Endodermal cell (in vitro differentiated cells): ENCODE data around the gene MANBA. TPM values are rescaled to one million over a fixed set of nuclear protein-coding genes. Genes with fewer than 3 reads are reported as not detected.

Source experiments
- DNase-seq: peaks from one replicate; pipeline ENCODE4 v3.0.0-alpha.2; 2017
- H3K27ac ChIP-seq: 2 replicates; pipeline ENCODE4 v1.5.1; 2013; ENCODE audit warnings: mild to moderate bottlenecking, low read depth, low read length, moderate library complexity
- H3K27me3 ChIP-seq: 2 replicates; pipeline ENCODE4 v1.6.1; 2013; ENCODE audit warnings: mild to moderate bottlenecking, low read length, moderate library complexity; ENCODE audit not compliant: insufficient read depth, control insufficient read depth, poor library complexity, severe bottlenecking
- H3K36me3 ChIP-seq: 2 replicates; pipeline ENCODE4 v1.7.0; 2013; ENCODE audit warnings: mild to moderate bottlenecking, low read length, moderate library complexity; ENCODE audit not compliant: control insufficient read depth, insufficient read depth
- H3K4me1 ChIP-seq: one replicate; pipeline ENCODE4 v1.7.0; 2013; ENCODE audit warnings: low read length; ENCODE audit not compliant: control insufficient read depth, insufficient read depth
- H3K4me3 ChIP-seq: 2 replicates; pipeline ENCODE4 v1.5.1; 2013; ENCODE audit warnings: mild to moderate bottlenecking, low read length, moderate library complexity
- H3K9ac ChIP-seq: 2 replicates; pipeline ENCODE4 v1.6.1; 2013; ENCODE audit warnings: mild to moderate bottlenecking, low read length, moderate library complexity; ENCODE audit not compliant: poor library complexity, severe bottlenecking; ENCODE audit errors: extremely low read depth
- H3K9me3 ChIP-seq: 2 replicates; pipeline ENCODE4 v1.6.1; 2013; ENCODE audit warnings: mild to moderate bottlenecking, low read length, moderate library complexity; ENCODE audit not compliant: control insufficient read depth
- H3K27ac Mint-ChIP-seq: 2 replicates; pipeline ENCODE4 v1.8.0; 2020; ENCODE audit warnings: mixed read lengths
- H3K27me3 Mint-ChIP-seq: 2 replicates; pipeline ENCODE4 v1.8.0; 2021; ENCODE audit warnings: mild to moderate bottlenecking, mixed read lengths; ENCODE audit not compliant: insufficient read depth
- H3K36me3 Mint-ChIP-seq: 2 replicates; pipeline ENCODE4 v1.8.0; 2020; ENCODE audit warnings: low read depth, mixed read lengths
- H3K4me1 Mint-ChIP-seq: 2 replicates; pipeline ENCODE4 v1.8.0; 2020; ENCODE audit warnings: mixed read lengths
- H3K4me3 Mint-ChIP-seq: 2 replicates; pipeline ENCODE4 v1.8.0; 2020; ENCODE audit warnings: mild to moderate bottlenecking, moderate library complexity, mixed read lengths
- H3K9me3 Mint-ChIP-seq: 2 replicates; pipeline ENCODE4 v1.8.0; 2020; ENCODE audit warnings: mild to moderate bottlenecking, mixed read lengths
- WGBS, 2 experiments: methylation state at CpG; one replicate each; pipeline versions ENCODE4 v1.1.5 to v1.1.7; 2013; ENCODE audit warnings: missing lambda C conversion rate in 2 of 2, mixed read lengths in 1 of 2; ENCODE audit not compliant: insufficient coverage in 1 of 2, insufficient read length in 1 of 2; 5-methylcytosine and 5-hydroxymethylcytosine counted together
- total RNA-seq, 2 donors: library from RNA; stranded (reverse); fragmentation: NEBNext Ultra II Directional in 1 of 2; extraction: Animal tissue kit (Norgen Biotek cat#: 25700) in 1 of 2; gene quantifications; 2 replicates in 1 of 2; 3 replicates in 1 of 2; pipeline ENCODE4 v1.2.1, GENCODE V29; 2021
- TF ChIP-seq, protein P1 (sequence below): fragments of 200-600 bp; sonication (generic); conservative IDR thresholded peaks from 2 replicates; pipeline ENCODE4 v1.5.0; 2021; ENCODE audit warnings: antibody characterized with exemption, mild to moderate bottlenecking

MANBA gene
- total RNA-seq, 2 donors from 2014 or later = 30.4 to 32.0 TPM

DNA sequence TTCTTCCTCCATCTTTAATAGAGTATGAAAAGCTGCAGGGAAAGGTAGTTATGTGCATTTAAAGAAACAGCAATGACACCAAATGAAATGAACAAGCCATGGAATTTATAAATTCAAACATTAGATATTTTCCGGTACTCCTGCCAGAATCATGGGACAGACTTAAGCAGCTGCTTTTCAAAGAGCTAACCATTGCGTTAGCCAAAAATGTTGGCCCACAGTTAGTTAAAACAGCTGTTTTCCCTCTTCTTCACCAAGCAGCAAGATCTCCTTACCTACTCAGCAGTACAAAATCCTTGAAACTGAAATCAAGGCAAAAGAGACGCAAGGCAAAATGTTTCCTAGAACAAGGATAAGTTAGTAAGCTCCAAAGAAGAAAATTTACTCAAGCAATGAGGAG lies 64.0 kb downstream of the MANBA start:
- TF ChIP-seq, protein P1, sequence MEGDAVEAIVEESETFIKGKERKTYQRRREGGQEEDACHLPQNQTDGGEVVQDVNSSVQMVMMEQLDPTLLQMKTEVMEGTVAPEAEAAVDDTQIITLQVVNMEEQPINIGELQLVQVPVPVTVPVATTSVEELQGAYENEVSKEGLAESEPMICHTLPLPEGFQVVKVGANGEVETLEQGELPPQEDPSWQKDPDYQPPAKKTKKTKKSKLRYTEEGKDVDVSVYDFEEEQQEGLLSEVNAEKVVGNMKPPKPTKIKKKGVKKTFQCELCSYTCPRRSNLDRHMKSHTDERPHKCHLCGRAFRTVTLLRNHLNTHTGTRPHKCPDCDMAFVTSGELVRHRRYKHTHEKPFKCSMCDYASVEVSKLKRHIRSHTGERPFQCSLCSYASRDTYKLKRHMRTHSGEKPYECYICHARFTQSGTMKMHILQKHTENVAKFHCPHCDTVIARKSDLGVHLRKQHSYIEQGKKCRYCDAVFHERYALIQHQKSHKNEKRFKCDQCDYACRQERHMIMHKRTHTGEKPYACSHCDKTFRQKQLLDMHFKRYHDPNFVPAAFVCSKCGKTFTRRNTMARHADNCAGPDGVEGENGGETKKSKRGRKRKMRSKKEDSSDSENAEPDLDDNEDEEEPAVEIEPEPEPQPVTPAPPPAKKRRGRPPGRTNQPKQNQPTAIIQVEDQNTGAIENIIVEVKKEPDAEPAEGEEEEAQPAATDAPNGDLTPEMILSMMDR = no peak
- Histone ChIP-seq H3K4me1 (no peaks in the 10 kb centered on the region), H3K9me3 (no peaks in the 10 kb centered on the region), H3K36me3 (no peaks in the 10 kb centered on the region), H3K27ac (no peak overlapping the region), H3K9ac (no peak overlapping the region), H3K4me3 (no peak overlapping the region), H3K27me3 (no peaks in the 10 kb centered on the region)
- 92 to 100% methylated on average over 3 of the region's 3 CpGs for WGBS, 2 experiments
- no peaks in the 10 kb centered on the region for H3K27me3 Mint-ChIP-seq
- peaks cover 3% of the 10 kb centered on the region for H3K36me3 Mint-ChIP-seq
- no peaks in the 10 kb centered on the region for H3K9me3 Mint-ChIP-seq
- DNase-seq = no peak
- no peaks in the 10 kb centered on the region for H3K4me1 Mint-ChIP-seq
- no peak overlapping the region for H3K4me3 Mint-ChIP-seq
- H3K27ac Mint-ChIP-seq = no peak overlapping the region

DNA sequence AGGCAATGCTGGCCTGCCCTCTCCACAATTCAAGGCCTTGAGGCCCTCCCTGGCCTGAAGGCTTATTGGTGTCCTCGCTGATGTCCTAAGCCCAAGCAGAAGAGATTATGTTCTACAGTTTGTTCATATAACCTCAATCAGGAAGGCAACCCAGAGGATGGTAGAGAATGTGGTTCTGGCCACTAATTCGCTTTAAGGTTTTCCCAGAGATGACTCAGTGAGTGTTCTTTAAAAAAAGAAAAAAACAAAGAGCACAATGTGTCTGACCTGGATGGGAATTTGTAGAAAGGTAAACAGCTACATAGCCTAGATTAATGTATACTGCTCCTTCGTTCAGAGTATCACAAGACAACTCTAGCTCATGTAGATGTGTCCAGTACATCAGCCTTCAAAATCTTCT lies 66.0 kb downstream of the MANBA start:
- Mint-ChIP-seq H3K9me3 (no peaks in the 10 kb centered on the region), H3K27me3 (no peaks in the 10 kb centered on the region), H3K36me3 (no peaks in the 10 kb centered on the region), H3K4me3 (no peak overlapping the region), H3K4me1 (no peaks in the 10 kb centered on the region), H3K27ac (no peak overlapping the region)
- 89 to 100% methylated on average over 1 to 3 of the region's 3 CpGs for WGBS, 2 experiments
- H3K9me3 ChIP-seq = no peaks in the 10 kb centered on the region
- H3K4me1 ChIP-seq = no peaks in the 10 kb centered on the region
- no peak overlapping the region for H3K4me3 ChIP-seq
- H3K36me3 ChIP-seq = peaks cover 4% of the 10 kb centered on the region
- H3K9ac ChIP-seq = no peak overlapping the region
- H3K27me3 ChIP-seq = no peaks in the 10 kb centered on the region
- no peak for DNase-seq
- no peak overlapping the region for H3K27ac ChIP-seq
- TF ChIP-seq, protein P1 = no peak

DNA sequence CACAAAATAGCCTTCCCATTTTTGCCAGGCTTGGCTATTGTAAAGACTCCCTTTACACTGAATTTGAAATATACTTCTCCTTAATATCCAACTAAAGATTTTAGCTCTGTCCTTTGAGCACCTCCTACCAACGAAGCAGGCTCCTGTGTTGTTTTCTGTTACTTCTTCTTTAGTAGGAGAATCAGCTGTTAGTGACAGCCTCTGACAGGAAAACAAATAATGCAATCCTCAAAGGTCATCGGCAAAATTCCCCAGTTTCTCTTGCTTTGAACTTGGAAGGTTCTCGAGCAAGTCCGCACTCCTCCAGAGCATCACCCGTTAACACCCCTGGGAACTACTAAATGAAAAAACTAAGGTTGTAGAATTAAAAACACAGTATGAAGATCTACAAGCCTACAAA lies 66.9 kb downstream of the MANBA start:
- Mint-ChIP-seq H3K4me1 (no peaks in the 10 kb centered on the region), H3K27me3 (no peaks in the 10 kb centered on the region), H3K4me3 (no peak overlapping the region), H3K27ac (no peak overlapping the region), H3K9me3 (no peaks in the 10 kb centered on the region), H3K36me3 (no peaks in the 10 kb centered on the region)
- TF ChIP-seq, protein P1 = no peak
- Histone ChIP-seq H3K4me1 (no peaks in the 10 kb centered on the region), H3K9ac (no peak overlapping the region), H3K27me3 (no peaks in the 10 kb centered on the region), H3K36me3 (peaks cover 8% of the 10 kb centered on the region), H3K27ac (no peak overlapping the region), H3K9me3 (no peaks in the 10 kb centered on the region), H3K4me3 (no peak overlapping the region)
- no peak for DNase-seq
- 94 to 100% methylated on average over 2 to 5 of the region's 5 CpGs for WGBS, 2 experiments
